ENCODE measurements around the gene CD7.

Gene CD7

DNA sequence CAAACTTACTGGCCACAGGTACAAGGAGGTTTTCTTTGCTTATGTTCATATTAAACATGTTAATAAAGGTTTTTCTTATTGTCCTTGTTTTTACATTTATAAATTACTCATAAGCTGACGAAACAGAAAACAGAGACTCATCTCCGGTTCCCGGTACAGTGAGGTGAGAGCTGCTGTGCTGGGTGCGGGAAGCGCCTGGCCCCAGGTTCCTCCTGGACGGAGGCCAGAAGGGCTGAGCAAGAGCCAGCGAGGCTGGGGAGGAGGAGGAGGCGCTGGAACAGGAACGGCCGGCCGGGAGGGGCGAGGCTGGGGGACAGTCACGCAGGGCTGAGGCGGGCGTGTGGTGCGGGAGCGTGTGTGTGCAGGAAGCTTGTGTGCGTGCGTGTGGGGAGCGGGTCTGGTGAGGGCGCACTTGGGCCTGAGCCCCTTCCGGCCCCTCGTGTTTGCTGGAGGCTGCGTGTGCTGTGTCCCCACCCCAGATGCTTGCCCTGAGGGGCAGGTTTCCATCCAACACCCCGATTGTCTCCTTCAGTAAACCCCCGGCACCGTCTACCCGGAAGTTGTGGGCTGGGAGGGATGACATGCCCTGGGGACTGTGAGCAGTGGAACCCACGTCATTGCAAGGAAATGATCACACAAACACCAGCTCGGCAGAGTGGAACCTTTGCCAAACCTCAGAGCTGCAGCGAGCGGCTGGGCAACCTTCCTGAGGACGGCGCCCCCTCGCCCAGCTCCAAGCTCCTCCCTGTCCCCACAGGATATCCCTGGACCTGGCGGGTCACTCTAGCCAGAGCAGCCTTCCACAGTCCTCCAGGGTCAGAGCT lies 19.5 kb downstream of the CD7 start:
- H3K36me3 ChIP-seq (replicated peaks): no peaks in the 10 kb centered on the region
- TF ChIP-seq, protein P1, sequence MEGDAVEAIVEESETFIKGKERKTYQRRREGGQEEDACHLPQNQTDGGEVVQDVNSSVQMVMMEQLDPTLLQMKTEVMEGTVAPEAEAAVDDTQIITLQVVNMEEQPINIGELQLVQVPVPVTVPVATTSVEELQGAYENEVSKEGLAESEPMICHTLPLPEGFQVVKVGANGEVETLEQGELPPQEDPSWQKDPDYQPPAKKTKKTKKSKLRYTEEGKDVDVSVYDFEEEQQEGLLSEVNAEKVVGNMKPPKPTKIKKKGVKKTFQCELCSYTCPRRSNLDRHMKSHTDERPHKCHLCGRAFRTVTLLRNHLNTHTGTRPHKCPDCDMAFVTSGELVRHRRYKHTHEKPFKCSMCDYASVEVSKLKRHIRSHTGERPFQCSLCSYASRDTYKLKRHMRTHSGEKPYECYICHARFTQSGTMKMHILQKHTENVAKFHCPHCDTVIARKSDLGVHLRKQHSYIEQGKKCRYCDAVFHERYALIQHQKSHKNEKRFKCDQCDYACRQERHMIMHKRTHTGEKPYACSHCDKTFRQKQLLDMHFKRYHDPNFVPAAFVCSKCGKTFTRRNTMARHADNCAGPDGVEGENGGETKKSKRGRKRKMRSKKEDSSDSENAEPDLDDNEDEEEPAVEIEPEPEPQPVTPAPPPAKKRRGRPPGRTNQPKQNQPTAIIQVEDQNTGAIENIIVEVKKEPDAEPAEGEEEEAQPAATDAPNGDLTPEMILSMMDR (IDR thresholded peaks at IDR 0.05; ENCODE audit: low read depth, low read length, missing control alignments): peak; percentile 1
- in situ Hi-C loops (cut with HindIII; ENCODE audit: low pct_ligation_motif_present, low sequenced_read_pairs): no loop called here

DNA sequence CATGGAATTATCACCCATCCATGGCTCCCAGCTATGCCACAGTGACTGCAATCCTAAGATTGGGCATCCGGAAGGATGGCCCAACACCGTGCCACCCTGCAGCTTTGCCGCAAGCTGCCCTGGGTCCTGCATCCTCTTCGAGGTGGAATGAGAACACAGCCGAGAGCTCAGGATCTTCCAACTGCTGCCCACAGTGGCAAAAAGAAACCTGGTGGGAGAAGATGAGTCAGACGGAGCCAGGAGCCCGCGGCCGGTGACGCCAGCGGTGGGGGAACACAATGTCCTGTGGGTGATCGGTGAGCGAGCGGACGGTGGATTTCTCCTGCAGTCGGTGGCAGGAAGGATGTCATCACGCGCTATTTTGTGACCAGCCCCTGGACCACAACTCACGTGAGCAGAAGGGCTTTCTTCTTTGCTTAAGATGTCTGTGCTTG lies 20.1 kb downstream of the CD7 start:
- no peaks in the 10 kb centered on the region for H3K36me3 ChIP-seq (replicated peaks)
- TF ChIP-seq, protein P1 (IDR thresholded peaks at IDR 0.05; ENCODE audit: low read depth, low read length, missing control alignments): no peak
- no peaks in the 10 kb centered on the region for H3K27me3 ChIP-seq (replicated peaks)
- in situ Hi-C loops (cut with HindIII; ENCODE audit: low pct_ligation_motif_present, low sequenced_read_pairs): no loop called here
- peak; percentile 90 for DNase-seq
- peak overlapping the region; percentile 92 for H3K27ac ChIP-seq
- H3K4me3 ChIP-seq (ENCODE audit: low read depth, low read length): peak overlapping the region; percentile 52

More for the DNA sequence above, 19.5 kb downstream of the CD7 start:
- H3K27me3 ChIP-seq (replicated peaks): no peaks in the 10 kb centered on the region
- H3K4me3 ChIP-seq (ENCODE audit: low read depth, low read length): peak overlapping the region; percentile 52
- DNase-seq: peak; percentile 90
- H3K27ac ChIP-seq: peak overlapping the region; percentile 92

DNA sequence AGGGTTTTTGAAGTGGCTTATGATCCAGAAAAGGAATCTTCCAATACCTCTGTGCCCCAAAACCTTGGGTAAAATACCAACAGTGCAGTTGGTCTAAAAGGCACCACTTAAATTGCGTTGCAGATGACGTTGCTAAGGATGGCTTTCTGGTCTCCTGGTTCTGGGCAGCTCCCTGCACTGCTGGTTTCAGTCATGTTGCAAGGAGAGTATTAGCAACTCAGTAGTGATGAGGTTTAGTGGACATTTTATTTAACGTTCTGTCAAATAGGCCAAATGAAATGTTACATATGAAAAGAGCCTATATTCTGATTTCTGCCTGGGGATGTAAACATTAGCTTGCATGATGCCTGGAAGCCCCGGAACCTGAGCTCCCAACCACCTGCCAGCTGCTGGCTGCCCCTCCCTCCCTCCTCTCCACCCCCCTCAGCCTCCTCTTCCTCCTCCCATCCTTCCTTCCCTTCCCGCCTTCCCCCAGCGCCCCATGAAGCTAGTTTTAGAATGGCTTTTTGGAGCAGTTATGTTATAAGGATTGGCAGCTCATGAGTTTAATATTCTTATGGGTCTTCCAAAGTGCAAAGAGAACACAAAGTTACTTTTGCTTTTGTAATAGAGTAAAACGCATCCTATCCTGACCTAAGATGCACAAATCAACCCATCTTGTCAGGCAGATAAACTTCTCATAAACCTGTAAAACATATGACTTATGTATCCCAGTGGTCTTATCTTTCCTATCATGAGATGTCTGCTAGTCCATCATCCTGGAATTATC lies 20.7 kb downstream of the CD7 start:
- Histone ChIP-seq H3K4me3 (ENCODE audit: low read depth, low read length) (no peak overlapping the region), H3K36me3 (replicated peaks) (no peaks in the 10 kb centered on the region), H3K27ac (peak overlapping the region; percentile 92), H3K27me3 (replicated peaks) (no peaks in the 10 kb centered on the region)
- in situ Hi-C loops (cut with HindIII; ENCODE audit: low pct_ligation_motif_present, low sequenced_read_pairs): no loop called here
- DNase-seq: no peak
- TF ChIP-seq, protein P1 (IDR thresholded peaks at IDR 0.05; ENCODE audit: low read depth, low read length, missing control alignments): no peak

DNA sequence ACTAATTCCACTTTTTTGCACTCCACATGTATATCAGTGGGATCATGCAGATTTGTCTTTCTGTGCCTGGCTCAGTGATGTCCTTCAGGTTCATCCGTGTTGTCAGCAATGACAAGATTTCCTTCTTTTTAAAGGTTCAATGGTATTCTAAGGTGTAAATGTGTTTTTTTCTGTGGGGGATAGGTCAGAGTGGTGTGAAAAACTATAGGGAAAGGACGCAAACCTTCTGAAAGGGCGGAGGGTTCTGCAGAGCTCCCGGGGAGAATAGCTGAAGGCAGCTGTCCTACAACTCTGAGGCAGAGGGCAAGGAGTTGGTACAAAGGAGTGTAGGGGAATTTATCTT lies 22.0 kb downstream of the CD7 start:
- no peak overlapping the region for H3K4me3 ChIP-seq (ENCODE audit: low read depth, low read length)
- no peaks in the 10 kb centered on the region for H3K36me3 ChIP-seq (replicated peaks)
- in situ Hi-C loops (cut with HindIII; ENCODE audit: low pct_ligation_motif_present, low sequenced_read_pairs): no loop called here
- no peak overlapping the region for H3K27ac ChIP-seq
- no peak for DNase-seq
- H3K27me3 ChIP-seq (replicated peaks): no peaks in the 10 kb centered on the region
- TF ChIP-seq, protein P1 (IDR thresholded peaks at IDR 0.05; ENCODE audit: low read depth, low read length, missing control alignments): no peak

DNA sequence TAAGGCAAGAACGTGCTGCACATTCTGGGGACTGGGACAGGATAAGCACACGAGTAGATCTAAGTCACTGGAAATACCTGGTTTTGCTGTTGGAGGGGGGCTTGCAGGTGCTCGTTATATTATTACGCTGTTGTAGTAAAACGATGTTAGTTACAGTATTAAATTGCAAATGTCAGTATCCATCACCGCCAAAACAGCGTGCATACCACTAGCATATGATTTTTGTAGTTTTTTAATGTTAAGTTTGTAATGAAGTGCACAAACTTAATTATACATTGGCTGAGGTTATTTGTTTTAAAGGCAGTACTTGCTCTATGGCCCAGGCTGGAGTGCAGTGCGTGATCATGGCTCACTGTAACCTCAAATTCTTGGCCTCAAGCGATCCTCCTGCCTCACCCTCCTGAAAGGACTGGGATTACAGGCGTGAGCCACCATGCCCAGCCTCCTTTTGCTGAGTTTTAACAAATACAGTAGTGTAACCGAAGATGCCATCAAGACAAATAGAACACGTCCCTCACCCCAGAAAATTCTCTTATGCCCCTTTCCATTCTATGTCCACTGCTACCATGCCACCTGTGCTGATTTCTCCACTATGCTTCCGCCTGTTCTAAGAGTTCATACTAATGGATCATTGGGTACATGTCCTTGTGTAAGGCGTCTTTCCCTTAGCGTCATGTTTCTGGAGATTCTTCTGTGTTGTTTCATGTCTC lies 23.2 kb downstream of the CD7 start:
- Histone ChIP-seq H3K27me3 (replicated peaks) (no peaks in the 10 kb centered on the region), H3K36me3 (replicated peaks) (no peaks in the 10 kb centered on the region), H3K27ac (no peak overlapping the region), H3K4me3 (ENCODE audit: low read depth, low read length) (peak overlapping the region; percentile 28)
- no peak for DNase-seq
- TF ChIP-seq, protein P1 (IDR thresholded peaks at IDR 0.05; ENCODE audit: low read depth, low read length, missing control alignments): no peak
- in situ Hi-C loops (cut with HindIII; ENCODE audit: low pct_ligation_motif_present, low sequenced_read_pairs): no loop called here
